KG1 (cell line): ENCODE data around the gene CHRNA5.
A peak's percentile ranks its signal among the peaks of the same experiment; 100 is the strongest.

Source experiments
- DNase-seq: peaks from one replicate; lab custom pipeline; 2025; lab: John Stamatoyannopoulos, UW

Gene CHRNA5

DNA sequence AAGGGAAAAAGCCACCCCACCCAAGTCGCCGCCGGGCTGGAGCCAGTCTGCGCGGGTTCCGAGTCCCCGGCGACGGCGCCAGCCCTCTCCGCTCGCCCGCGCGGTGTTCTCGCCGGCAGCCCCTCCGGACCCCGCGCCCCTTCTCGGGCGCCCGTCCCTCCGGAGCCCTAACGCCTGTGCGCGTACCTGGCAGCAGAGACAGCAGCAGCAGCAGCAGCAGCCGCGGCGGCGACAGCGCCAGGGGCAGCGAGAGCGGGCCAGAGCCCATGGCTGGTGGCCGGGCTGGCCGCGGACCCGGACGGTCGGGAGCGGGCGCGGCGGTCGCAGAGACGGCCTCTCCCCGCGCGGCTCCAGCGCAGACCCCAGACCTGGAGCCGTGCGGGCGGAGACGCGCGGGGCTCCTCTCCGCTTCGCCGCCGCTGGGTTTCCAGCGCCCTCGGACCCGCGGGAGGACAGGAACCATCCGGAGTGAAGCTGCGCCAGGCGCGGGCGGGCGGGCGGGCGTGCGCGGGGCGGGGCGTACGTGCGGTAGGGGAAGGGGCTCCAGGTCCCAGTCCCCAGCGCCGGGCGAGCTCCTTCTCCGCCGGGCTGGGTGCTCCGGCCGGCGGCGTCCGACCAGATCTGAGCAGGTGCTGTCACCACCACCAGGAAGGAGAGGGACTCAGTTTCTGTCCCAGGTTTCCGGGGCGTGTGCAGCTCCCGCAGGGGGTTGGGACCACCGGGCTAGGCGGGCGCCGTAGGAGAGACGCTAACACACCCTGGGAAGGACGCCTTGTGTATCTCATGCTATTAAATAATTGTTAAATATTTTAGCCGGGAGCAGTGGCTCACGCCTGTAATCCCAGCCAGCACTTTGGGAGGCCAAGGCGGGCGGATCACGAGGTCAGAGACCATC lies 55.5 kb downstream of the CHRNA5 start, which contains the start of gene CHRNA3:
TSS of gene CHRNA3 (minus strand) at position 470 of the 895 bp plus-strand sequence. CDS start at position 268, 202 bp downstream.
- DNase-seq, result no peak

- DNase-seq, result no peak
Observed at GRCh38 chr15:78621810-78622402, 56.6 kb downstream of the CHRNA5 start.

DNA sequence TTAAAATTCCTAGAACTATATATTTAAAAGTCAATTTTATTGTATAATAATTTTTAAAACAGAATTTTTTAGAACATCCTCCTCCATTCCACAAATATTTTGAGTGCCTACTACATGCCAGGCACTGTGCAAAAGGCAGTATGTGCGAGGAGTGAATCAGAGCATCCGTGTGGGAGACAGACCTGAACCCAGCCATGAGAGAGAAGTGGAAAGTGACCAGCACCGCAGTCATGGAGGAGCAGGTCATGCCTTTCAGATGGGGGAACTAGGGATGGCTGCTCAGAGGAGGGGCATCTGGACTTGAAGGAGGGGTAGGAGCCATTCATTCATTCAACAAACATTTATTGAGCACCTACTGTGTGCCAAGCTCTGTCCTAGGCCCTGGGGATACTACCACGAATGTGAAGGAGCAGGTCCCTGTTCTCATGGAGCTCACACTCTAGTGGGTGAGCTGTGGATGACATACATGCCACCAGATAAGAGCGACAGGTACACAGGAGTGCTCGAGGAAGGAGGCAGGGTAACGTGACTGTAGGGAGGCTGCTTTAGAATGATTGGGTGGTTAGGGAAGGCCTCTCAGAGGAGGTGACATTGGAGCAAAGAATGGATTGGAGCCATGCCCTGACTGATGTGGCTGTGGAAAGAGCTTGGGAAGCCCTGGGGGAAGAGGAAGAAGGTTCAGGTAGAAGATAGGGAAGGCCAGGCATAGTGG lies 58.6 kb downstream of the CHRNA5 start:
- DNase-seq, result no peak

DNA sequence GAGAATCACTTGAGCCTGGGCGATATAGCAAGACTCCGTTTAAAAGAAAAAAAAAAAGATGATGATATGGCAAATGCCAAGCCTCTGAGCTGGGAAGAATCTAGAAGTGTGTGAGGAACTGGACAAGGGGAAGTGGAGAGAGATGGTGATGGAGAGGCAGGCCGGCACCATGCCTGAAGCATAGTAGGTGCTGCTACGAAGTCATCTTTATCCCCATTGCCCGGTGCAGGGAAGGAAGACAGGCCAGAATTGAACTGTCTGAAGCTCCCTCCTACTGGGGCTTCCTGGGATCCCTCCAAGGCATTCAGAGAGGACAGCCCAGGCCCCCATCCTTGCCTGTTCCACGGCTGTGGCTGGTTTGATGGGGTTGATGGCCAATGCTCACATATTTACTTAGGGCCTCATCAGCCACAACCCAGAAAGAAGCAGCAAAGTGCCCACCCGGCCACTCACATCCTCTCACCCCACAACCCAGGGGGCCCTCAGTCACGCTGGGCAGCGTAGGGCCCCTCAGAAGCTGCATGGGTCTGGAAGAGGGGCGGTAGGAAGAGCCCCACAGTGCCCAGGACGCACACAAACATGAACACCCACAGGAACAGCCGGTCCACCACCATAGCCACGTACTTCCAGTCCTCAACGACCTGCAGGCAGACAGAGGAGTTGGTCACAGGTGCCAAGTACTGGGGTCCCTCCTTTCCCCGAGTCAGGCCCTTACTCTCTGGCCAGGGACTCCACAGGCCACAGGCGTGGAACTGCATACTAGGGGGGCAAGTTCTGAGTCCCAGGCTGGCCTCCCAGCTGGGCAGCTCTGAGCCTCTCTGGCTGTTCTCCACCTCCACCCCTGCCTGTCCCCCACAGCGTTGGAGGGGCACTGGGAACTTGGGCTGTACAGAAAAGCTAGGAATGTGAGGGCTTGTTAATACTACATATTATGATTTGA lies 59.6 kb downstream of the CHRNA5 start:
- DNase-seq, result no peak

GRCh38 chr15:78625606-78626280 lies 60.4 kb downstream of the CHRNA5 start:
- DNase-seq, result no peak

GRCh38 chr15:78626381-78626995 lies 61.2 kb downstream of the CHRNA5 start:
- DNase-seq, result no peak

DNA sequence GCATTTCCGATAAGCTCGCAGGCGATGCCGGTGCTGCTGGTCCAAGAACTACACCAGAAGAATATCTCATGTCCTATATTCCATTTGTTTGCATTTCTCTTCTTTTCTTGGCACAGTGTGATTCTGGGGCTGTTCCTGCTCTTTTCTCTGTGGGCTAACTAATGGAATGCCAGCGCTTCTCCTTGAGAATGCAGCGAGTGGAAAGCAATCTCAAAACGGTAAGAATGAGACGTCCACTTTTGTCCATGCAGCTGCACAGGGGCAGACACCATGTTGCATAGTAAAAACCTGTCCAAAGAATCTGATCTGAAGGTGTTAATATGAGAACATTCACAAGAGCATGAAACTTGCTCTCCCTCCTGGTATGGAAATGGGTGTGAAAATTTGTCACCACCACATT lies 62.0 kb downstream of the CHRNA5 start:
- DNase-seq, result no peak

DNA sequence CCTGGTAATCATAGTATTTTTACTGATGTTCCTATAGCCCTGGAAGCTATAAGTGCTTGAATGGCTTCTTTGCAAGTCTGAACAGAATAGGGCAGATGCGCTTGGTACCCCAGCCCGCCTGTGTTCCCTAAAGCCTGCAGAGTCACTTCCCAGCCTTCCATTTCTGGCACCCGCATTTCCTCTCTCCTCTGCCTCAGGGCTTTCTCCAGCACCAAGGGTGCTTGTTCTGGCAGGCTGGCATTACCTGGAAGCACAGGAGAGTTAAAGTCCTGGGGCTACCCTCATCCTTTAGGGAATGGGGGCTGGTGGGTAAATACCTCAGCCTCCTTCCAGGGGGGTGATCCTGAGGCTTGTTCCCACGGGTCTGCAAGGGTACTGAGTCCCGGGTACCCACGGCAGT lies 62.9 kb downstream of the CHRNA5 start:
- DNase-seq, result no peak

GRCh38 chr15:78629031-78629715 lies 63.9 kb downstream of the CHRNA5 start:
- DNase-seq, result no peak

DNA sequence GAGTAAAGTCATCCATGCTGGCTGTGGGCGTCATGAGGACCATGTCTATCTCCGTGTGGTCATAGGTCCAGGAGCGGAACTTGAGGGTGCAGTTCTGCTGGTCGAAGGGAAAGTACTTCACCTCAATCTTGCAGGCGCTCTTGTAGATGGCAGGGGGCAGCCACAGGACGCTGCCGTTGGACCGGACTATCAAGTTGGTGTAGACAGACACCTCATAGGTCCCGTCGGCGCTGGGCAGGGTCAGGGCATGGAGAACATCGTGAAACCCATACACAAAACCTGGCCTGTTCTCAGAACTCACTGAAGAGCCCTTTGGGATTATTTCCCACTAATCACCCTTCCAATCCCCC lies 64.4 kb downstream of the CHRNA5 start:
- DNase-seq, result no peak

DNA sequence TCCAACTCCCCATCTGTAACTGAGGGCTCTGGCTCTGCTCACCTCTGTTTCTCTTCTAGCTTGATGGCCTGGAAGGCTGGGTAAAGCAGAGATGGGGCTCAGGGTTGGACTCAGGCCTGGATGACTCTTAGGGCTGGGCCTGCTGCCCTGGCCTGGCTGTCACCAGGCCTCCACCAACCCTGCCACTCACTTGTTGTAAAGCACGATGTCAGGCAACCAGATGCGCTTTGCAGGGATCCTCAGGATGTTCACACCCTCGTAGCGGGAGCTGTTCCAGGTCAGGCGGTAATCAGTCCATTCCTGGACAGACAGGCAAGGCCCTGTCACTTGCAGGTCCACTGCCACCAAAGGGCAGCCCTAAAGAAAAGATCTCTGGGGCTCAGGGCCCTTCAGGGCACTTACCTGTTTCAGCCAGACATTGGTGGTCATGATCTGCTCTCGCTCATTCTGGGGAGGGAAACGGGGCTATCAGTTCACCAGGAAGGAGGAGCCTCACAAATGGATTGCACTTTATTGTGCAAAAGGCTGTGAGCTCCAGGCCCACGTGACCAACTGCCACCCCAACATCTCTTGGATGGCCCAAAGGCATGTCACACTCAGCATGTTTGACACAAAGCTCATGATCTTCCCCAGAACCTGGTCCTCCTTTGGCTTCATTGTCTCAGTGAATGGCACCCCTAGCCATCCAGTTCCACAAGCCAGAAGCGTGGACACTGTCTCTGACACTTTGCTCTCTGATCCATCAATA lies 65.7 kb downstream of the CHRNA5 start:
- no peak for DNase-seq

DNA sequence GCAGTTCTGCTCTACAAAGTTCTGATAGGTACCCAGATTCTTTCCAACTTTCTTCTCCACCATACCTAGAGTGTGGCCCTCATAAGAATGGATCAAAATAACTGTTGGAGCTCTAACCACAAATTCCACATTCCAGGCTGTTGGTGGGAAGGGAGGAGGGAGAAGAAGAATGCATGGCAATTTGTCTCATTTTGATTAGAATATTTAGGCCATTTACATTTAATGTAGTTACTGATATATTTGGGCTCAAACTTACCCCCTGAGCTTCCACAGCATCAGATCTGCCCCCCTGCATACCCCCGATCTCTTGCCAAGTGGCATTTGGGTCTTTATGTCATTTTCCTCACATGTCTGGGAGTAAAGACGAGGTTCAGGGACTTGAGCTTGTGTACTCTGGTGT lies 68.0 kb downstream of the CHRNA5 start:
- no peak for DNase-seq

DNA sequence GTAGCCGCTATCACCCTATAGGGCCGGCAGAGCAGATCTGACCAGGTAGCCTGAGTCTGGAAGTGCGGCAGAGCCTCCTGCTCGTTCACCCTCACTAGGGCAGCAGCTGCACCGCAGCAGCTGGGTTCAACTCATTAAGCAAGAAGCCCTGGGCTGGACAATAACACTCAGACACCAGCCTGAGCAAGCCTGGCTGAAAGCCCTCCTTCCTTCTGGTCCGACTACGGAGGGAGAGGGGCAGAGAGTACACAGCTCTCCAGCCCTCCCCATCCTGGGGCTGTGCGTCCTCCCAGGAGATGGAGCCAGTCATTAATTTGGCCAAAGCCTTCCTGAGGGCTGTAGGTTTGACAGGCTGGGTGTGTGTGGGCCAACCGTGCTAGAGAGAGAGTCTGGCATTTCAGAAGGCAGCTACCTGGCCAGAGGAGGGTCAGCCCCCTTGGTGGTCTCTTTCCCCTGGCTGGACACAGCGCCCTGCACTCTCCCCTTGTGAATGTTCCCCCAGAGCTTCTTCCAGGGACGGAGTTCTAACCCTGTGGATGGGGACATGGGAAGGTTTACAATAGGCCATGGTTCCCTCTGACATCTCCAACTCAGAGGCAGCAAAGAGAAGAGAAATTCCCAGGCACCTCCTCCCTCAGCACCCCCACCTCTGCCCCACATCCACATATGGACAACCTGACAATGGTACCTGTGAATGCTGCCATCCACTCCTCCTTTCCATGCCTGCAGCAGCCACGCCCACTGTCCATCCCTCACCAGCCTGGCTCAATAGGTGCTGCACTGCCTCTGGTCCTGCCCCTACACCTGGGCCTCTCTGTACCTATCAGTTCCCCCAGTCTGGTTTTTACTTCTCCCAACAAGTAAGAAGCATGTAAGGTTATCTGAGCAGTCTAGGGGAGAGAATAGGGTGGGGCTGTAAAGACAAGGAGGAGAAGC lies 69.2 kb downstream of the CHRNA5 start:
- no peak for DNase-seq

DNA sequence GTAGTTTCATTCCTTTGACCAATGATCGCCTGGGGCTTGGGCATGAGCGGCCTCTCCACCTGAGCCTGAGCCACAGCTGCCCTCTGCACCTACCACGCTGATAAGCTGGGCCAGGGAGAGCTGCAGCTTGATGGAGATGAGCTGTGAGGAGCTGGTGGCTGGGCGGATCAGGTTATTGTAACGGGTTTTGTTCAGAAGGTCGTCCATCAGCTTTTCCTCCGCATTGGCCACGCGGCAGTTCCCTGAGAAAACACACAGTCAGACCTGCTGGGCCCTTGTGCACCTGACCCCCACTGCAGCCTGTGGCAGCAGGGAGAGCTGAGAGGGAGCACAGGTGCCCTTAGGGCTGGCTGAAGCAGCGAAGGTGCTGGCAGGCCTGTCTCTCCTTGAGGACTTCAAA lies 70.0 kb downstream of the CHRNA5 start:
- DNase-seq, result no peak

GRCh38 chr15:78636378-78636859 lies 71.1 kb downstream of the CHRNA5 start:
- DNase-seq, result no peak

GRCh38 chr15:78637776-78638435 lies 72.6 kb downstream of the CHRNA5 start:
- DNase-seq, result no peak

- peak; percentile 73 for DNase-seq
Observed at GRCh38 chr15:78638658-78639314, 73.5 kb downstream of the CHRNA5 start.
